Endothelial cell of umbilical vein (primary cell): ENCODE results near the gene FOXC1. TPM values are rescaled to one million over a fixed set of nuclear protein-coding genes. Genes with fewer than 3 reads are reported as not detected.

ENCODE experiments used
- BruUV-seq: library from RNA; stranded (reverse); fragments of 400-500 nt; replicated peaks from 2 replicates; lab custom pipeline; 2021; lab: Mats Ljungman, UMichigan
- CTCF ChIA-PET: fragments of 300-600, 350-600 bp; sonication (Branson Sonifier 250); formaldehyde crosslinking; loops from one replicate; lab custom pipeline; 2021; ENCODE audit warnings: antibody characterized with exemption, inconsistent platforms; lab: Charles Lee
- POLR2A ChIA-PET: fragments of 300-600, 350-600 bp; sonication (Branson Sonifier 250); formaldehyde crosslinking; loops from one replicate; lab custom pipeline; 2021; ENCODE audit warnings: antibody characterized with exemption, inconsistent platforms; lab: Charles Lee
- DNase-seq: peaks from one replicate; pipeline ENCODE4 v3.0.0-alpha.2; 2011; ENCODE audit warnings: low read depth, low spot score
- FAIRE-seq: peaks from 2 replicates; lab custom pipeline; 2011; peaks lifted over from hg19 to GRCh38; lab: Jason Lieb, UNC
- H2AFZ ChIP-seq: 2 replicates; pipeline ENCODE4 v1.6.0; 2012; ENCODE audit warnings: low read depth, low read length, control low read depth, inconsistent platforms
- H3K27ac ChIP-seq: 2 replicates; pipeline ENCODE4 v1.5.1; 2011; ENCODE audit warnings: low read depth, mild to moderate bottlenecking, control low read depth, low read length, moderate library complexity; ENCODE audit not compliant: insufficient read depth
- H3K27me3 ChIP-seq, 2 experiments: 2 replicates each; pipeline versions ENCODE4 v1.6.0 to v1.6.1; 2011; ENCODE audit warnings: low read length in 2 of 2, mixed read lengths in 1 of 2; ENCODE audit not compliant: control insufficient read depth in 2 of 2, insufficient read depth in 2 of 2
- H3K36me3 ChIP-seq, 2 experiments: 2 replicates in 1 of 2; 3 replicates in 1 of 2; pipeline ENCODE4 v1.5.1; 2011; ENCODE audit warnings: low read length in 2 of 2, mild to moderate bottlenecking in 1 of 2, moderate library complexity in 1 of 2; ENCODE audit not compliant: control insufficient read depth in 2 of 2, insufficient read depth in 2 of 2; ENCODE audit errors: extremely low read depth in 1 of 2
- H3K4me1 ChIP-seq: 3 replicates; pipeline ENCODE4 v1.5.1; 2011; ENCODE audit warnings: mild to moderate bottlenecking, low read length; ENCODE audit not compliant: control insufficient read depth, insufficient read depth; ENCODE audit errors: extremely low read depth
- H3K4me2 ChIP-seq: 2 replicates; pipeline ENCODE4 v1.6.1; 2011; ENCODE audit warnings: low read length, control low read depth, mixed read lengths; ENCODE audit not compliant: insufficient read depth
- H3K4me3 ChIP-seq, 3 experiments: fragments of 200-600 bp in 1 of 3; sonication (generic), shearing (Covaris generic) in 1 of 3; replicated peaks in 1 of 3; 2 replicates each; pipeline ENCODE4 v1.5.1; 2011 to 2016; ENCODE audit warnings: control low read depth in 3 of 3, low read length in 3 of 3, mild to moderate bottlenecking in 2 of 3, inconsistent platforms in 1 of 3, low read depth in 1 of 3, moderate library complexity in 1 of 3; ENCODE audit not compliant: insufficient read depth in 1 of 3
- H3K79me2 ChIP-seq: 2 replicates; pipeline ENCODE4 v1.6.0; 2012; ENCODE audit warnings: low read length, inconsistent platforms; ENCODE audit not compliant: control insufficient read depth, insufficient read depth
- H3K9ac ChIP-seq: replicated peaks from 2 replicates; pipeline ENCODE3; 2011; ENCODE audit warnings: low read length, control low read depth; ENCODE audit not compliant: insufficient read depth; ENCODE audit errors: extremely low read depth
- H3K9me1 ChIP-seq: replicated peaks from 3 replicates; pipeline ENCODE4 v1.6.0; 2011; ENCODE audit warnings: mild to moderate bottlenecking, low read length; ENCODE audit not compliant: control insufficient read depth, insufficient read depth; ENCODE audit errors: extremely low read depth
- H3K9me3 ChIP-seq: replicated peaks from 2 replicates; pipeline ENCODE4 v1.5.1; 2012; ENCODE audit warnings: low read length, inconsistent platforms; ENCODE audit not compliant: control insufficient read depth, insufficient read depth
- H4K20me1 ChIP-seq: replicated peaks from 2 replicates; pipeline ENCODE3; 2011; ENCODE audit warnings: mild to moderate bottlenecking, low read length; ENCODE audit not compliant: control insufficient read depth, insufficient read depth; ENCODE audit errors: extremely low read depth
- CTCF ChIP-seq, 2 donors: IDR thresholded peaks; 1 replicate in 1 of 2; 2 replicates in 1 of 2; pipeline ENCODE4 v1.5.1; 2011; ENCODE audit warnings: low read length in 2 of 2, mild to moderate bottlenecking in 2 of 2, moderate library complexity in 2 of 2, control low read depth in 1 of 2, inconsistent platforms in 1 of 2, low read depth in 1 of 2; ENCODE audit not compliant: insufficient read depth in 1 of 2; ENCODE audit errors: extremely low read depth in 1 of 2
- EZH2 ChIP-seq: IDR thresholded peaks from 2 replicates; pipeline ENCODE4 v1.6.1; 2012; ENCODE audit warnings: borderline replicate concordance, low read depth, mild to moderate bottlenecking, moderate library complexity, low read length, inconsistent platforms; ENCODE audit not compliant: severe bottlenecking
- FOS ChIP-seq: IDR thresholded peaks from 2 replicates; pipeline ENCODE4 v1.6.1; 2011; ENCODE audit warnings: mild to moderate bottlenecking, low read length, moderate library complexity, borderline replicate concordance; ENCODE audit not compliant: insufficient read depth
- GATA2 ChIP-seq: IDR thresholded peaks from 2 replicates; pipeline ENCODE4 v1.7.0; 2011; ENCODE audit warnings: low read depth, mild to moderate bottlenecking, moderate library complexity, mixed read lengths, low read length; ENCODE audit not compliant: insufficient read length, insufficient read depth
- MAX ChIP-seq: IDR thresholded peaks from 2 replicates; pipeline ENCODE4 v1.6.1; 2011; ENCODE audit not compliant: insufficient read depth, insufficient read length
- MYC ChIP-seq: IDR thresholded peaks from one replicate; pipeline ENCODE4 v1.6.1; 2011; ENCODE audit warnings: mild to moderate bottlenecking, low read depth, low read length
- POLR2A ChIP-seq: IDR thresholded peaks from 2 replicates; pipeline ENCODE4 v1.6.1; 2012; ENCODE audit warnings: low read depth, mild to moderate bottlenecking, control low read depth, low read length
- dilution Hi-C: fragments of 300-500 bp; cut with MboI; formaldehyde crosslinking; loops from one replicate; pipeline ENCODE4 v1.15.0; 2019; ENCODE audit warnings: low sequenced_read_pairs; ENCODE audit not compliant: extremely low pct_ligation_motif_present
- intact Hi-C: fragments of 100-400 bp; cut with micrococcal nuclease; formaldehyde crosslinking; loops from one replicate; pipeline ENCODE4 v1.10.0; 2022
- polyA plus RNA-seq, 4 experiments: library from polyadenylated mRNA; depleted of rRNA in 3 of 4; stranded (reverse) in 3 of 4; unstranded in 1 of 4; fragments of >200 nt; gene quantifications; 2 replicates each; pipeline versions ENCODE4 v1.2.1 to v1.2.3, GENCODE V29; 2011 to 2012; ENCODE audit warnings: missing spikeins in 1 of 4
- total RNA-seq: library from RNA; stranded (reverse); gene quantifications from 2 replicates; pipeline ENCODE4 v1.2.3, GENCODE V29; 2021

The FOXC1 gene
- total and polyA plus RNA-seq, 2 donors (not counting 3 experiments of a cell fraction or from before 2014, with no cell fraction given): 6.4 to 16.4 TPM

- no peaks in the 10 kb centered on the region for H3K4me1 ChIP-seq
- no peak for TF ChIP-seq MYC
- TF ChIP-seq POLR2A: no peak
- TF ChIP-seq GATA2: no peak
- no peak for TF ChIP-seq CTCF (IDR thresholded peaks at IDR 0.05; ENCODE audit: extremely low read depth in 1 of 2, insufficient read depth in 1 of 2, low read depth in 1 of 2, low read length in 2 of 2)
- TF ChIP-seq MAX: no peak
- no peak for TF ChIP-seq EZH2
- TF ChIP-seq FOS: no peak
- H3K36me3 ChIP-seq: no peaks in the 10 kb centered on the region
- no peaks in the 10 kb centered on the region for H4K20me1 ChIP-seq
- intact Hi-C loops: no loop called here
- H3K79me2 ChIP-seq: no peaks in the 10 kb centered on the region
- FAIRE-seq (no peak), DNase-seq (no peak)
- H3K9me3 ChIP-seq: no peaks in the 10 kb centered on the region
- H3K27ac ChIP-seq: no peak overlapping the region
- dilution Hi-C loops: no loop called here
- no peaks in the 10 kb centered on the region for H3K9me1 ChIP-seq
- POLR2A ChIA-PET: no interaction called here
- no TSS peak for BruUV-seq
- peaks cover 1 to 3% of the 10 kb centered on the region in 2 experiments for H3K27me3 ChIP-seq
- CTCF ChIA-PET: interaction anchor here (1.6 kb wide), 1 partner anchor 11 kb away, joined by 3 read pairs; no protein-coding TSS in a partner anchor
- no peak overlapping the region for H2AFZ ChIP-seq
- H3K9ac ChIP-seq: no peak overlapping the region
- H3K4me2 ChIP-seq: no peak overlapping the region
- H3K4me3 ChIP-seq: no peak overlapping the region
Observed at GRCh38 chr6:1574083-1574761, 35.5 kb upstream of the FOXC1 start.
